Measurements from ENCODE around the gene THUMPD3.

DNA sequence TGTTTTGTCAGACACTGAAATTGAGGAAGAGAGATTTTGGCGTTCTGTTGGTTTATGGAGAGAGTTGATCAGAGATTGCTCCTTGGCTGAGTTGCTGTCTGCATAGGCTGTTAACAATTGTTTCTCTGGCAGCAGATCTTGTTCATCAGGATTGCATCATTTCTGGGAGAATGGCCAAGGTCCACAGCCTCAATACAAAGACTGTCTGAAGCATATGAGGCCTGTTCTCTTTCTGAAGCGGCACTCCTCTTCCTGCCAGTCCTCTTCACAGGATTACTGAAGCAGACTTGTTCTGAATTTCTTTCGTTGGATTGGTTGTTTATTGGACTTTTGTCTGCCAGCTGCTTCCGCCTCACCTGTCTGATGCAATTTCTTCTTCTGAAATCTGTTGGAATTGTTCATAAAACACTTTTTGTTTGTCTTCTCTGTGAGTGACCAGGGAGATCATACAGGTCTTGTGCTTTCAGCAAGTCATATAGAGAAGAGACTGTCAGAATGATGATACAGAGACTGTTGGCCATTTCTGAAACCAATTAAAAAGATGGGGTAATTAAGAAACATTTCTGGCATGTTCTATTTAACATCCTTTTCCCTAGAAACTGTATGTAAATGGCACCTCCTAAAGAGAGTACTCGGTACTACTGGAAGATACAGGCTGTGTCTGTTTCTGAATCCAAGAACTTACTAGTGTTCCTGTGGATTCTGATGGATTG is 60.0 kb downstream of the THUMPD3 start:
- TF ChIP-seq POLR2A (IDR thresholded peaks at IDR 0.05; ENCODE audit: low read length) (peak; percentile 35), GATA1 (IDR thresholded peaks at IDR 0.05; ENCODE audit: low read depth, low read length) (no peak)

Measured in erythroblast (primary cell).